ENCODE results near the gene PTBP3.
"Not testable (repeated sequence)": the region's sequence is repeated elsewhere in the genome, so short reads cannot be mapped to it uniquely, and the experiment has no call there.

Gene PTBP3, protein sequence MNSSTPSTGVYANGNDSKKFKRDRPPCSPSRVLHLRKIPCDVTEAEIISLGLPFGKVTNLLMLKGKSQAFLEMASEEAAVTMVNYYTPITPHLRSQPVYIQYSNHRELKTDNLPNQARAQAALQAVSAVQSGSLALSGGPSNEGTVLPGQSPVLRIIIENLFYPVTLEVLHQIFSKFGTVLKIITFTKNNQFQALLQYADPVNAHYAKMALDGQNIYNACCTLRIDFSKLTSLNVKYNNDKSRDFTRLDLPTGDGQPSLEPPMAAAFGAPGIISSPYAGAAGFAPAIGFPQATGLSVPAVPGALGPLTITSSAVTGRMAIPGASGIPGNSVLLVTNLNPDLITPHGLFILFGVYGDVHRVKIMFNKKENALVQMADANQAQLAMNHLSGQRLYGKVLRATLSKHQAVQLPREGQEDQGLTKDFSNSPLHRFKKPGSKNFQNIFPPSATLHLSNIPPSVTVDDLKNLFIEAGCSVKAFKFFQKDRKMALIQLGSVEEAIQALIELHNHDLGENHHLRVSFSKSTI

DNA sequence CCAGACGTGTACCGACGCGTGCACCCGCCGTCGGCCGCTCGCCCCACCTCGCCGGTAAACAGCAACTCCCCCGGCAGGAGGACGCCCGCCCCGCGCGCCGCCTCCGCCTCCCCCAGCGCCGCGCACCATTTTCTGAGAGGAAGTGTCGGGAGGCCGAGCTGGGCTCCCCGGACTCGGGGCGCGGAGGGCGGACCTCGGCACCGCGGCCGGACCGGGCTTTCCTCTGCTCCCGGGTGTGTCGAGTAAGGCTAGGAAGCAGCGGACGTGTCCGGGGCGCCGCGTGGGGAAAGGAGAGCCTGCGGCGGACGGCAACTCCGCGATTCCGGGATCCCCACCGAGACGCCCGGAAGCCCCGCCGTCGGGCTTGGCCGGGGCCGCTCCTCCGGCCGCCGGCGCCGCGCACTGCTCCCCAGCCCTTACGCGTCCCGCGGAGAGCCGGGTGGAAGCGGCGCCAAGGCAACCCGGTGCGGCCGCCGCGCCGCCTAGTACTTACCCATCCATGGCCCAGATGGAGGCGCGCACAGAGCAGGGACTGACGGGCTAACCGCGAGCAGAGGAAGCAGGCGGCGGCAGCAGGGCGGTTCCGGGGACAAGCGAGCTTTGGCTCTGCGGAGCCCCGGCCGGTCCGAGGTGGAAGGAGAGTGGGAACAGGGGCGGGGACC, at the start of gene PTBP3:
Gene PTBP3 (minus strand): TSS at position 643 of the 662 bp plus-strand sequence. CDS start 35,754 bp downstream, outside the sequence.
- peak; percentile 56 to 71 for DNase-seq (ENCODE audit: low read depth in 1 of 2, low spot score in 1 of 2)

GRCh38 chr9:112382501-112383364, 49.3 kb upstream of the PTBP3 start:
- DNase-seq (ENCODE audit: low read depth in 1 of 2, low spot score in 1 of 2) = no peak

DNA sequence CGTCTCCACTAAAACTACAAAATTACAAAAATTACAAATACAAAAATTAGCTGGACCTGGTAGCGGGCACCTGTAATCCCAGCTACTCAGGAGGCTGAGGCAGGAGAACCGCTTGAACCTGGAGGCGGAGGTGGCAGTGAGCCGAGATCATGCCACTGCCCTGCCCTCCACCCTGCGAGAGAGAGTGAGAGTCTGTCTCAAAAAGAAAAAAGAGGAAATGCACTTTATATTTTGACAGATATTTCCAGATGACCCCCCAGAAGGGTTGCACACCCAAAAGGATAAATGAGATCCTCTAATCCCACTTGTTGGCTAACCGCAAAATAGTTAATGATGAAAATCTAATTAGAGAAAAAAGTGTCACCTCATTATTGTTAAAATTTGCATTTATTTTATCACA, 48.6 kb upstream of the PTBP3 start:
- DNase-seq (ENCODE audit: low read depth in 1 of 2, low spot score in 1 of 2) = no peak

GRCh38 chr9:112380825-112381221, 47.4 kb upstream of the PTBP3 start:
- no peak for DNase-seq (ENCODE audit: low read depth in 1 of 2, low spot score in 1 of 2)

DNA sequence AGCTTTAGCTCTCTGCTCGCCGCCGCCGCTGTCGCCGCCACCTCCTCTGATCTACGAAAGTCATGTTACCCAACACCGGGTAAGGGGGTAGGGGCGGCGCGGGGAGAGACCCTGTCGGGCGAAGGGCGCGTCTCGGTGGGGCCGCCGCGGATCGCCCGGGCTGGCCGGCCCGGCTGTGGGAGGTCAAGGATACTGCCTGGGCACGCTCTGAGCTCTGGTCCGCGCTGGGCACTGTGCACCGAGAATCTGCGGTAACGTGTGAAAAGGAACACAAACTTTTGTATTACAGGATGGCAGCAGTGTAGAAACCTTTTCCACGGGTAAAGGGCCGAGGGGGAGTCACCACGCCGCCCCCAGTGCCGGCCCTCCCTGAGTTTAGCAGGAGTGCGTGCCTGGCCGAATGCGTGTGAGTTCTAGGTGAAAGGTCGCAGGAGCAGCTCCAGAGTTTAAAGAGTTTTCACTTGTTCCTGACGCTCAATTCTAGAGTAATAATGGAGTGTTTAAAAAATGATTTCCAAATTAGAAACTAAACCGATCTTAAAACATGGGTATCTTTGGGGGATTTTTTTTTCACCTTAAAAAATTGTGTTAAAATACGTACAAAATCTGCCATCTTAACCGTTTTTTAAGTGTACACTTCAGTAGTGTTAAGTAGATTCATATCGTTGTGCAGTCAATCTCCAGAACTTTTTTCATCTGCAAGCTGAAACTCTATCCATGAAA, 46.8 kb upstream of the PTBP3 start, which contains the start of gene HSDL2:
Gene HSDL2 (plus strand): TSS at position 7 of the 723 bp plus-strand sequence. CDS start 56 bp downstream, at position 63.
- peak in 1 of 2 donors; percentile 0 for DNase-seq (ENCODE audit: low read depth in 1 of 2, low spot score in 1 of 2)

- DNase-seq (ENCODE audit: low read depth in 1 of 2, low spot score in 1 of 2) = peak; percentile 91 to 98
These were observed 46.0 kb upstream of the PTBP3 start for GRCh38 chr9:112379177-112380101.

GRCh38 chr9:112378328-112379176, 45.1 kb upstream of the PTBP3 start:
- DNase-seq (ENCODE audit: low read depth in 1 of 2, low spot score in 1 of 2) = peak in 1 of 2 donors; percentile 5

DNA sequence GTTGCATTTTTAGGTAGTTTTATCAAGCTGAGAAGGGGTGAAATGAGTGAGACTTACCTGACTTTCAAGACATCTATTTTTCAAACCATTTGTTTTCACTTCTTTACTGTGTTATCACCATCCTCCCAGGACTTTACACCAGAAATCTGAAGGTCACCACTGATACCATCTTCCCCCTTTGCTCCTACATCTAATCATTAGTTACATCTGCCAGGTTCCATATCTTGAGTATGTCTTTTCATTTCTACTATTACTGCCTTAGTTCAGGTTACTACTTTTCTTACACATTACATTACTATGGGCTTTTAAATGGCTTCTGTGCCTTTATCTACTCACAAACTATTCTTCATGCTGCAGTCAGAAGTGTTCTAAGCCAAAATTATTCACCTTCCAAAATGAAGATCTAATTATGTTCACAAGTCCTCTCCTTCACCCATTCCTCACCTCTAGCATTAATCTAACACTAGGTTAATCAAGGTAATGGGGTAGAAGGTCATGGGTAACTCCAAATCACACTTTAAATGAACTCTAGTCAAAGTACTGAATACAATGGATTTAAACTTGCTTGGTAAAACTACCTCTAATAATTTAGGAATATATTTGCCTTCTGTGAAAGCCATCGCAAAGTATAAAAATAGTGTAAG, 44.4 kb upstream of the PTBP3 start:
- DNase-seq (ENCODE audit: low read depth in 1 of 2, low spot score in 1 of 2) = no peak

DNA sequence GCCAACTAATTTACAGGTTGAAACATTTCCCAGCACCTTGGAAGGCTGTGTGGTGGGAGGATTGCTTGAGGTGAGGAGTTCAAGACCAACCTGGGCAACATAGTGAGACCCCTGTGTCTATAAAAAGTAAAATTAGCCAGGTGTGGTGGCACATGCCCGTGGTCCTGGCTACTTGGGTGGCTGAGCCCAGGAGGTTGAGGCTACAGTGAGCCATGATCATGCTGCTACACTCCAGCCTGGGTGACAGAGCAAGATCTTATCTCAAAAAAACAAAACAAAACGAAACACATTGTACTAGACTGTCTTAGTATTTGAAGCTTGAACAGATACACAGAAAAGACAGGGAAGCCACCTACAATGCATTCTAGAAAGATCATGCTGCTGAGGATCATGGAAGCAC, 43.7 kb upstream of the PTBP3 start:
- DNase-seq (ENCODE audit: low read depth in 1 of 2, low spot score in 1 of 2) = no peak

GRCh38 chr9:112375361-112375760, 41.9 kb upstream of the PTBP3 start:
- no peak for DNase-seq (ENCODE audit: low read depth in 1 of 2, low spot score in 1 of 2)

DNA sequence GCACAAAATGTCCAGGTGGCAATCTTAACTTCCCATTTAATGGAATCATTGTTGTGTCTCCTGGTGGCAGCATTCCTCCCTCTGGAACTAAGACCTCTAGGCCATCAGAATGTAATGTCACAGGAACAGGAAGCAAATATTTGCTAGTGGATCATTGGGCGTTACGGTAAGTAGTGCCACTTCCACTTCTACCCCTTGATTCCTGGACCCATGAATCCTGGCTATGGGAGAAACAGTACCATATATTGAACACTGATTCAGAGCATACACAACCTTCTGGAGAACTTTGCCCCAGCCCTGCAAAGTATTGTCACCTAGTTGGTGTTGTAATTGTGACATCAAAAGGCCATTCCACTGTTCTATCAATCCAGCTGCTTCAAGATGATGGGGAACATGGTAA, 40.8 kb upstream of the PTBP3 start:
- DNase-seq (ENCODE audit: low read depth in 1 of 2, low spot score in 1 of 2) = not testable (repeated sequence)

GRCh38 chr9:112373666-112374065, 40.2 kb upstream of the PTBP3 start:
- not testable (repeated sequence) for DNase-seq (ENCODE audit: low read depth in 1 of 2, low spot score in 1 of 2)

GRCh38 chr9:112371060-112371459, 37.6 kb upstream of the PTBP3 start:
- no peak for DNase-seq (ENCODE audit: low read depth in 1 of 2, low spot score in 1 of 2)

DNA sequence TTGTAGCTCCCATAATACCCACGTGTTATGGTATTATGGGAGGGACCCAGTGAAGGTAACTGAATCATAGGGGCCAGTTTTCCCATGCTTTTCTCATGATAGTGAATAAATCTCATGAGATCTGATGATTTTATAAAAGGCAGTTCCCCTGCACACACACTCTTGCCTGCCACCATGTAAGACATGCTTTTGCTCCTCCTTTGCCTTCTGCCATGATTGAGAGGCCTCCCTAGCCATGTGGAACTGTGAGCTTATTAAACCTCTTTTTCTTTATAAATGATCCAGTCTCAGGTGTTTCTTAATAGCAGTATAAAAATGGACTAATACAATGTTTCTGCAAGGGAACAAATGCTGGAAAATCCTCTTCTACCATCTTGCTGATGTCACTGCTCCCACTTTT, 36.4 kb upstream of the PTBP3 start:
- DNase-seq (ENCODE audit: low read depth in 1 of 2, low spot score in 1 of 2) = no peak

DNA sequence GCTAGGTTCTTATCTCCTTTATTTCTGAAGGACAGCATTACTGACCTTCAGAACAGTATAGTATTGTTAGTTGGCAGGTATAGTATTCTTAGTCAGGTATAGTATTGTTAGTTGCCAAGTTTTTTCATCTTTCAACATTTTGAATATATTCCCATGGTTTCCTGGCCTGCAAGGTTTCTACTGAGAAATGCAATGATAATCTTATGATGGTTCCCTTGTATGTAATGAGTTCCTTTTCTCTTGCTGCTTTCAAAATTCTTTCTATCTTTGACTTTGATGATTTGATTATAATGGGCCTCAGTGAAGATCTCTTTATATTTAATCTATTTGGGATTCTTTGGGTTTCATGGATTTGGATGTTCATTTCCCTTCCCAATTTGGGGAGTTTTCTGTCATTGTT, 34.0 kb upstream of the PTBP3 start:
- DNase-seq (ENCODE audit: low read depth in 1 of 2, low spot score in 1 of 2) = no peak

- no peak for DNase-seq (ENCODE audit: low read depth in 1 of 2, low spot score in 1 of 2)
These were observed 33.2 kb upstream of the PTBP3 start for GRCh38 chr9:112366591-112366990.

- not testable (repeated sequence) for DNase-seq (ENCODE audit: low read depth in 1 of 2, low spot score in 1 of 2)
These were observed 31.8 kb upstream of the PTBP3 start for GRCh38 chr9:112365257-112365656.

- DNase-seq (ENCODE audit: low read depth in 1 of 2, low spot score in 1 of 2) = no peak
These were observed 31.3 kb upstream of the PTBP3 start for GRCh38 chr9:112364761-112365160.
